ENCODE results near the gene HTR2C.

The HTR2C gene

DNA sequence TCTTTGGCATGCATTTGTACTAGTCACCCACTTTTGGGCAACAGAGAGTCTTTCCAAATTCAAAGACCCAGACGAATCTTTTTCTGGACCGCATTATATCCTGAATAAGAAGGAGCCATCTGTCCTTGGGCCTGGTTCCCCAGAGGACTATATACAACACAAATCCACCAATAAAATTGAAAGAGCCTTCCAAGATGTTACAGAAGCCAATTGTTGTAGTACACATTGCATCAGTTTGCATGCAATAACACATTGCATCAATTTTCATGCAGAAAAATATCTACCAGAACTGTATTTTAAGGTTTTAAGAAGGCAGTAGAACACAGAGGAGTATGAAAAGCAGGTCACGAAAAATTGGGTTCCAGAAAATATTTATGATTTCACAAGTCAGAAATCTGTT is 203.2 kb downstream of the HTR2C start:
- TF ChIP-seq, protein P1, sequence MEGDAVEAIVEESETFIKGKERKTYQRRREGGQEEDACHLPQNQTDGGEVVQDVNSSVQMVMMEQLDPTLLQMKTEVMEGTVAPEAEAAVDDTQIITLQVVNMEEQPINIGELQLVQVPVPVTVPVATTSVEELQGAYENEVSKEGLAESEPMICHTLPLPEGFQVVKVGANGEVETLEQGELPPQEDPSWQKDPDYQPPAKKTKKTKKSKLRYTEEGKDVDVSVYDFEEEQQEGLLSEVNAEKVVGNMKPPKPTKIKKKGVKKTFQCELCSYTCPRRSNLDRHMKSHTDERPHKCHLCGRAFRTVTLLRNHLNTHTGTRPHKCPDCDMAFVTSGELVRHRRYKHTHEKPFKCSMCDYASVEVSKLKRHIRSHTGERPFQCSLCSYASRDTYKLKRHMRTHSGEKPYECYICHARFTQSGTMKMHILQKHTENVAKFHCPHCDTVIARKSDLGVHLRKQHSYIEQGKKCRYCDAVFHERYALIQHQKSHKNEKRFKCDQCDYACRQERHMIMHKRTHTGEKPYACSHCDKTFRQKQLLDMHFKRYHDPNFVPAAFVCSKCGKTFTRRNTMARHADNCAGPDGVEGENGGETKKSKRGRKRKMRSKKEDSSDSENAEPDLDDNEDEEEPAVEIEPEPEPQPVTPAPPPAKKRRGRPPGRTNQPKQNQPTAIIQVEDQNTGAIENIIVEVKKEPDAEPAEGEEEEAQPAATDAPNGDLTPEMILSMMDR (IDR thresholded peaks at IDR 0.05; ENCODE audit: insufficient read depth, low read depth, low read length, missing control alignments): no peak
- no peak overlapping the region for H3K4me3 ChIP-seq (ENCODE audit: low read length)
- DNase-seq (ENCODE audit: low read depth): no peak

DNA sequence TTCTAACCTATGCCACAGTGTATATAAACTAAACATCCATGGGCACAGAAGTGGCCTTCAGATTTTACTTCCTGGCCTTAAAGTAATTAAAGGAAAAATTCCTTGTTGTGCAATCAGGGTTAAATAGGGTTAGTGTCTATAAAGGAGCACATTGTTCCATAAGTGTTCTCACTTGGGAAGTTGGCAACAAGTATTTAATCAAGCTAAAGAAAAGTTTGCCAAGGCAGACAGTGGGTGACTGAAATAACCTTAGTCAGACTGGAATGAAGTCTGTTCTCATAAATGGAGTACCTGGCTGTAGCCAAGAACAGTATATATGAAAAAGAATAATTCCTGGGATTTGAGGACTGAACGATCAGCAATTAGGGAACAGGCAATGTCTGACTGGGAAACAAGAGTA is 213.6 kb downstream of the HTR2C start:
- TF ChIP-seq, protein P1 (IDR thresholded peaks at IDR 0.05; ENCODE audit: insufficient read depth, low read depth, low read length, missing control alignments): no peak
- no peak for DNase-seq (ENCODE audit: low read depth)
- H3K4me3 ChIP-seq (ENCODE audit: low read length): no peak overlapping the region

DNA sequence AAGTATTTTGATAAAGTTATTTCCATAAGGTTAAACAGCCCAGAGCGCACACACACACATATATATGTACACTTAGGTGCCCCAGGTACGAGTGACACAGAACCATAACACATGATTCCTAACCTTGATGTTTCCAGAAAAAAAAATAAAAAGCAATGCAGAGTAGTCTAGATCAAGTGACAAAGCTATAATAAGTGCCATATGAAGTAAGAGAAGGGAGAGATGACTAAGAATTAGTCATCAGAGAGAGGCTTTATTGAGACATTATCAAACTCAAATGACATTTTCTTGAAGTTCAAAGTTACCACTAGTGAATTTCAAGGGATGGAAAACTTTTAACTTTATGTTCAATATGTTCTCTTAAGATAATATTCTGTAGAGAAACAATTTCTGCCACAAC is 215.0 kb downstream of the HTR2C start:
- TF ChIP-seq, protein P1 (IDR thresholded peaks at IDR 0.05; ENCODE audit: insufficient read depth, low read depth, low read length, missing control alignments): no peak
- peak; percentile 37 for DNase-seq (ENCODE audit: low read depth)

DNA sequence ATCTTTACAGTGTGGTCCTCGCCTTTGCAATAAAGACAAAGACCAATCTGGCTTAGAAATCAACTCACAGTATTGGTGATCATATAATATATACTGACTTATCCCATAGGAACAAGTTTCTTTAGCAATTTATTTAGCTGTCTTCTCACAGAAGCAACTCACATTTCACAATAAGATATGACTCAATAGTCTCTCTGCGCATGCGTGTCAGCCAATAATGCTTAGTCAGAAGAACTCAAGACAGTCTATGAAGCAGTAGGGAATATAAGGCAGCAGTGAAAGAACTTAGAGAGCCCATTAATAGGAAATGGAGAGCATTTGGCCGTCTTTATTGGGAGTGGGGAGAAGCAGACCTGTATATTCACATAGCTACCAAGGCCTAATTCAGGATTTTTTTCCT is 216.8 kb downstream of the HTR2C start:
- H3K4me3 ChIP-seq (ENCODE audit: low read length): no peak overlapping the region
- DNase-seq (ENCODE audit: low read depth): peak; percentile 81
- TF ChIP-seq, protein P1 (IDR thresholded peaks at IDR 0.05; ENCODE audit: insufficient read depth, low read depth, low read length, missing control alignments): no peak

More for the DNA sequence above, 215.0 kb downstream of the HTR2C start:
- H3K4me3 ChIP-seq (ENCODE audit: low read length): no peak overlapping the region

DNA sequence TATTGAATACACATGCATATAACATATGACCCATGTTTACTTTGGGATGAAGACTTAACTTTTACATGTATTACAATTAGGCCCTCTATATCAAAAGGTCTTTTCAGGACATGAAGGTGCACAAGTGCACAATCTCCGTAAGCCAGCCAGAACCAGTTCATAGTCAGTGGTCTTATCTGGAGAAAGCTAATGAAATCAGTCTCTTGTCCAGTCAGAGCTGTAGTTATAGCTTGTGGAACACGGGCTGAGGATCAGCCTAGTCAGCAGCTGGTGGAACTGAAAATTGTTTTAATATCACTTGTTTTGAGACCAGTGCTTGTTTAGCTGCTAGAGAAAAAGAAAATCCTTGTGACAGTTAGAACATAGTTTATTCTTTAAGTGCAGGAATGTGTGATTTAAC is 235.6 kb downstream of the HTR2C start:
- TF ChIP-seq, protein P1 (IDR thresholded peaks at IDR 0.05; ENCODE audit: insufficient read depth, low read depth, low read length, missing control alignments): no peak
- H3K4me3 ChIP-seq (ENCODE audit: low read length): no peak overlapping the region
- no peak for DNase-seq (ENCODE audit: low read depth)

DNA sequence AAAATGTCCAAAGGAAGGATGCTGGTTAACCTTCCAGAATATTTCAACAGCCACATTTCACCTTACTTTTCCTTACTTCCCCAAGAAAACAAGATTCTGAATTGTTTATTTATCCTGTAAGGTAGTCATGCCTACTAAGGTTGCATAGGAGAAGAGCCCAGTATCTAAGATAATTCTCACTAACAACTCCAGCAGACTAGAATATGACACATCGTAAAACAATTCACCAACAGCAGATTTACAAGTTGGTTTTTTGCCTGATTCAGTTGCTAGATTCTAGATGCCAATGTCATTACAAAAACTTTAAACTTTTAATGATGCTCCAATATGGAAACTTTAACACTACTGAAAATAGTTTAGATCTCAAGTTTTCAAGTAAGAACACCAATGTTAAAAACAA is 257.2 kb downstream of the HTR2C start:
- TF ChIP-seq, protein P1 (IDR thresholded peaks at IDR 0.05; ENCODE audit: insufficient read depth, low read depth, low read length, missing control alignments): no peak
- H3K4me3 ChIP-seq (ENCODE audit: low read length): no peak overlapping the region
- peak; percentile 0 for DNase-seq (ENCODE audit: low read depth)

DNA sequence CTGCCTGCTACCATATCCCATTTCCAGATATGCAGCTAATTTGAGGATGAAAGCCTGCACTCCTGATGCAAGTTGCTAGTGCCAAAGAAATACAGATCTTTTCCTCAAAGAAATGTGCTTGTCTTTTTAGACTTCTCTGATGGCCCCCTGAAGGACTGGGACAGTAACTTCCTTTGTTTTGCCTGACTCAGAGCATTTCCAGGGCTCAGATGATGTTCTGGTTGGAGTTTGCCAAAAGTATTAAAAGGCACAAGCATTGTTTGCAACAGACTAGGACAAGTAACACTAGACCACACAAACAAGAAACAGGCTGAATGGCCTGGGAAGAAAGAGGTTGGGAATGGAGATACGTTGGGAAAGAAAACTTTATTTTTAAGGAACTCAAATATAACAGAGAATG is 258.3 kb downstream of the HTR2C start:
- no peak overlapping the region for H3K4me3 ChIP-seq (ENCODE audit: low read length)
- TF ChIP-seq, protein P1 (IDR thresholded peaks at IDR 0.05; ENCODE audit: insufficient read depth, low read depth, low read length, missing control alignments): no peak
- no peak for DNase-seq (ENCODE audit: low read depth)

All from epithelial cell of esophagus (primary cell).